A549 treated with AZD2906 at 1 μM for 4 hours (cell line): ENCODE data around the gene ZDHHC3. TPM values are rescaled to one million over a fixed set of nuclear protein-coding genes. Genes with fewer than 3 reads are reported as not detected.

Experiments
- total RNA-seq: library from RNA; stranded (reverse); fragments of 200-300 nt; extraction: Qiagen RNA extraction; gene quantifications from 5 replicates; pipeline ENCODE4 v1.2.3, GENCODE V29; 2022

Gene ZDHHC3
- 39.6 to 46.9 TPM (median 44.4 TPM) in 5 replicates for total RNA-seq

GRCh38 chr3:44976002-44976815 lies at the start of gene ZDHHC3, which contains the start of gene EXOSC7:
TSS of gene ZDHHC3 (minus strand) at chr3:44976174. CDS start at chr3:44959436, 16,738 bp downstream.
TSS of gene EXOSC7 (plus strand) at chr3:44976244. CDS start at chr3:44976278, 34 bp downstream.

Other genes starting within 250 kb of the ZDHHC3 start
- gene ZNF501, start 246.5 kb downstream of the ZDHHC3 start, total RNA-seq = not detected in 5 replicates
- gene KIAA1143, start 214.6 kb downstream of the ZDHHC3 start, total RNA-seq = 12.4 to 17.2 TPM (median 14.7 TPM) in 5 replicates
- 7.4 to 12.6 TPM (median 7.8 TPM) in 5 replicates for gene KIF15, start 214.4 kb downstream of the ZDHHC3 start, total RNA-seq
- gene TMEM42, start 114.3 kb downstream of the ZDHHC3 start, total RNA-seq = 8.1 to 12.5 TPM (median 11.9 TPM) in 5 replicates
- 0.13 to 0.23 TPM (median 0.19 TPM) in 5 replicates for gene TGM4, start 101.6 kb downstream of the ZDHHC3 start, total RNA-seq
- gene EXOSC7, start 70 bp upstream of the ZDHHC3 start, total RNA-seq = 44.7 to 48.0 TPM (median 46.4 TPM) in 5 replicates
- gene CLEC3B, start 50.1 kb upstream of the ZDHHC3 start, total RNA-seq = 0.14 to 0.19 TPM in 2 of 5 replicates, not detected in the others
- 6.5 to 8.4 TPM (median 6.6 TPM) in 5 replicates for gene CDCP1, start 170.2 kb upstream of the ZDHHC3 start, total RNA-seq